CD14-positive monocyte (primary cell): ENCODE results near the gene NFAM1. TPM values are rescaled to one million over a fixed set of nuclear protein-coding genes. Genes with fewer than 3 reads are reported as not detected.

Experiments used
- DNase-seq, 3 donors: peaks; one replicate each; pipeline ENCODE4 v3.0.0-alpha.2; 2011 to 2022
- H2AFZ ChIP-seq: 2 replicates; pipeline ENCODE4 v1.6.0; 2012; ENCODE audit warnings: mild to moderate bottlenecking, low read depth, low read length, inconsistent platforms; ENCODE audit not compliant: insufficient read depth, poor library complexity, severe bottlenecking
- H3K27ac ChIP-seq, 2 donors: 1 replicate in 1 of 2; 2 replicates in 1 of 2; pipeline ENCODE4 v1.5.1; 2012 to 2013; ENCODE audit warnings: low read length in 2 of 2, control low read depth in 1 of 2, inconsistent platforms in 1 of 2, low read depth in 1 of 2, mild to moderate bottlenecking in 1 of 2
- H3K27me3 ChIP-seq, 2 donors: one replicate each; pipeline versions ENCODE4 v1.6.0 to v1.6.1; 2011 to 2013; ENCODE audit warnings: low read length in 2 of 2; ENCODE audit not compliant: control insufficient read depth in 2 of 2, insufficient read depth in 2 of 2
- H3K36me3 ChIP-seq, 2 donors: replicated peaks in 1 of 2; 1 replicate in 1 of 2; 2 replicates in 1 of 2; pipeline versions ENCODE4 v1.5.1 to v1.6.1; 2012 to 2013; ENCODE audit warnings: low read length in 2 of 2, control low read depth in 1 of 2, inconsistent platforms in 1 of 2, mild to moderate bottlenecking in 1 of 2; ENCODE audit not compliant: insufficient read depth in 2 of 2, control insufficient read depth in 1 of 2
- H3K4me1 ChIP-seq, 2 donors: 1 replicate in 1 of 2; 2 replicates in 1 of 2; pipeline versions ENCODE4 v1.5.1 to v1.6.1; 2012 to 2013; ENCODE audit warnings: low read length in 2 of 2, control low read depth in 1 of 2, inconsistent platforms in 1 of 2, mild to moderate bottlenecking in 1 of 2, moderate library complexity in 1 of 2; ENCODE audit not compliant: insufficient read depth in 2 of 2, control insufficient read depth in 1 of 2
- H3K4me2 ChIP-seq: replicated peaks from 2 replicates; pipeline ENCODE3; 2012; ENCODE audit warnings: low read length, moderate library complexity, mild to moderate bottlenecking; ENCODE audit not compliant: poor library complexity, severe bottlenecking; ENCODE audit errors: extremely low read depth
- H3K4me3 ChIP-seq, 3 experiments: fragments of 200-600 bp in 1 of 3; sonication (generic) in 1 of 3; replicated peaks in 1 of 3; 1 replicate in 2 of 3; 2 replicates in 1 of 3; pipeline ENCODE4 v1.5.1; 2011 to 2013; ENCODE audit warnings: low read length in 3 of 3, mild to moderate bottlenecking in 3 of 3, control low read depth in 2 of 3, low read depth in 2 of 3, inconsistent platforms in 1 of 3, moderate library complexity in 1 of 3
- H3K79me2 ChIP-seq: 2 replicates; pipeline ENCODE4 v1.6.0; 2012; ENCODE audit warnings: mild to moderate bottlenecking, control low read depth, inconsistent platforms, low read length, moderate library complexity; ENCODE audit not compliant: insufficient read depth
- H3K9ac ChIP-seq: 2 replicates; pipeline ENCODE4 v1.6.0; 2017; ENCODE audit warnings: low read length, mild to moderate bottlenecking; ENCODE audit not compliant: insufficient read depth, poor library complexity, severe bottlenecking
- H3K9me3 ChIP-seq, 2 donors: replicated peaks in 1 of 2; 1 replicate in 1 of 2; 2 replicates in 1 of 2; pipeline versions ENCODE4 v1.5.1 to v1.6.1; 2012 to 2013; ENCODE audit warnings: low read length in 2 of 2, control low read depth in 1 of 2; ENCODE audit not compliant: control insufficient read depth in 1 of 2, insufficient read depth in 1 of 2
- H4K20me1 ChIP-seq: 2 replicates; pipeline ENCODE4 v1.6.0; 2012; ENCODE audit warnings: mild to moderate bottlenecking, low read length, control low read depth, moderate library complexity; ENCODE audit not compliant: insufficient read depth
- H3K27ac Mint-ChIP-seq, 7 donors: one replicate each; pipeline ENCODE4 v1.8.0; 2020; ENCODE audit warnings: mild to moderate bottlenecking in 7 of 7, mixed read lengths in 7 of 7, moderate library complexity in 6 of 7, inconsistent platforms in 2 of 7
- H3K27me3 Mint-ChIP-seq, 3 donors: one replicate each; pipeline ENCODE4 v1.8.0; 2021 to 2022; ENCODE audit warnings: low read depth in 3 of 3, mild to moderate bottlenecking in 3 of 3, mixed read lengths in 3 of 3, moderate library complexity in 3 of 3, inconsistent platforms in 1 of 3
- H3K36me3 Mint-ChIP-seq, 2 donors: one replicate each; pipeline ENCODE4 v1.8.0; 2020; ENCODE audit warnings: mixed read lengths in 2 of 2, inconsistent platforms in 1 of 2, mild to moderate bottlenecking in 1 of 2
- H3K4me1 Mint-ChIP-seq: one replicate; pipeline ENCODE4 v1.8.0; 2020; ENCODE audit warnings: mild to moderate bottlenecking, mixed read lengths
- H3K4me3 Mint-ChIP-seq, 2 donors: one replicate each; pipeline ENCODE4 v1.8.0; 2020; ENCODE audit warnings: mild to moderate bottlenecking in 2 of 2, mixed read lengths in 2 of 2, moderate library complexity in 1 of 2
- H3K9me3 Mint-ChIP-seq, 7 donors: one replicate each; pipeline ENCODE4 v1.8.0; 2020 to 2022; ENCODE audit warnings: mixed read lengths in 7 of 7, mild to moderate bottlenecking in 6 of 7, moderate library complexity in 6 of 7, inconsistent platforms in 2 of 7
- CTCF ChIP-seq: fragments of 200-600 bp; IDR thresholded peaks from one replicate; pipeline ENCODE4 v1.8.0; 2022; ENCODE audit warnings: antibody characterized with exemption, mild to moderate bottlenecking
- whole genome bisulfite sequencing: methylation state at CpG from one replicate; pipeline ENCODE4 v1.1.5; 2013; ENCODE audit warnings: missing lambda C conversion rate; ENCODE audit not compliant: insufficient coverage; 5-methylcytosine and 5-hydroxymethylcytosine counted together
- intact Hi-C, 2 donors: fragments of 100-400 bp; cut with micrococcal nuclease; formaldehyde crosslinking; loops; one replicate each; pipeline versions ENCODE4 v1.15.0 to v1.15.1; 2023
- polyA plus RNA-seq, 3 donors: library from polyadenylated mRNA; depleted of rRNA in 1 of 3; unstranded in 2 of 3; stranded (reverse) in 1 of 3; fragments of 300-500 nt in 2 of 3; fragments of >200 nt in 1 of 3; fragmentation: Illumina TruSeq in 2 of 3; gene quantifications; 1 replicate in 2 of 3; 2 replicates in 1 of 3; pipeline ENCODE4 v1.2.3, GENCODE V29; 2012 to 2021

Gene NFAM1
- polyA plus RNA-seq, 3 donors, result 36.0 to 71.0 (median 69.7) TPM

- H3K27me3 ChIP-seq, result no peaks in the 10 kb centered on the region
- H3K79me2 ChIP-seq, result no peaks in the 10 kb centered on the region
- H2AFZ ChIP-seq, result no peak overlapping the region
- no peak overlapping the region for H3K27ac Mint-ChIP-seq
- TF ChIP-seq CTCF, result no peak
- no peak for DNase-seq
- no peak overlapping the region for H3K27ac ChIP-seq
- H3K36me3 ChIP-seq, result no peaks in the 10 kb centered on the region
- H3K4me1 ChIP-seq, result no peaks in the 10 kb centered on the region
- H3K4me3 ChIP-seq, result no peak overlapping the region
- no peaks in the 10 kb centered on the region for H3K4me1 Mint-ChIP-seq
- 93% methylated on average over 8 of the region's 11 CpGs for WGBS
- no peak overlapping the region for H3K4me2 ChIP-seq
- H3K4me3 Mint-ChIP-seq, result no peak overlapping the region
- peaks cover 6 to 12% (median 7%) of the 10 kb centered on the region in 3 donors for H3K27me3 Mint-ChIP-seq
- no peaks in the 10 kb centered on the region for H3K36me3 Mint-ChIP-seq
- intact Hi-C loops, result loop anchor here in 1 of 2 donors (10.0 kb wide), 1 partner anchor 63 kb away; the partner anchor contains the start of gene RRP7A
- H3K9me3 ChIP-seq, result no peaks in the 10 kb centered on the region
- peaks cover 0 to 4% (median 0%) of the 10 kb centered on the region in 7 donors for H3K9me3 Mint-ChIP-seq
- no peak overlapping the region for H3K9ac ChIP-seq
- no peaks in the 10 kb centered on the region for H4K20me1 ChIP-seq
These were observed 19.4 kb upstream of the NFAM1 start for GRCh38 chr22:42451499-42452145.

GRCh38 chr22:42450862-42451261, 18.7 kb upstream of the NFAM1 start:
- intact Hi-C loops, result loop anchor here in 1 of 2 donors (10.0 kb wide), 1 partner anchor 64 kb away; the partner anchor contains the start of gene RRP7A
- Histone ChIP-seq H3K4me1 (no peaks in the 10 kb centered on the region), H3K27me3 (no peaks in the 10 kb centered on the region), H3K4me2 (no peak overlapping the region), H3K9me3 (no peaks in the 10 kb centered on the region), H2AFZ (no peak overlapping the region), H3K79me2 (no peaks in the 10 kb centered on the region), H3K36me3 (no peaks in the 10 kb centered on the region), H3K27ac (no peak overlapping the region), H3K9ac (no peak overlapping the region), H4K20me1 (no peaks in the 10 kb centered on the region), H3K4me3 (no peak overlapping the region)
- H3K4me1 Mint-ChIP-seq, result no peaks in the 10 kb centered on the region
- no peaks in the 10 kb centered on the region for H3K36me3 Mint-ChIP-seq
- H3K27me3 Mint-ChIP-seq, result peaks cover 1 to 11% (median 2%) of the 10 kb centered on the region in 3 donors
- no peak overlapping the region for H3K4me3 Mint-ChIP-seq
- 98% methylated on average over 6 of the region's 6 CpGs for WGBS
- no peak overlapping the region for H3K27ac Mint-ChIP-seq
- no peak for DNase-seq
- no peak for TF ChIP-seq CTCF
- peaks cover 0 to 4% (median 0%) of the 10 kb centered on the region in 7 donors for H3K9me3 Mint-ChIP-seq
